ENCODE data around the gene SPATA2L. TPM values are rescaled to one million over a fixed set of nuclear protein-coding genes. Genes with fewer than 3 reads are reported as not detected.

SPATA2L gene
- polyA plus RNA-seq, 1 experiment, result 2.6 TPM

- POLR2A ChIA-PET, result interaction anchor here (0.6 kb wide), 1 partner anchor 78 kb away, joined by 4 read pairs; no protein-coding TSS in a partner anchor
- TF ChIP-seq, protein P1, sequence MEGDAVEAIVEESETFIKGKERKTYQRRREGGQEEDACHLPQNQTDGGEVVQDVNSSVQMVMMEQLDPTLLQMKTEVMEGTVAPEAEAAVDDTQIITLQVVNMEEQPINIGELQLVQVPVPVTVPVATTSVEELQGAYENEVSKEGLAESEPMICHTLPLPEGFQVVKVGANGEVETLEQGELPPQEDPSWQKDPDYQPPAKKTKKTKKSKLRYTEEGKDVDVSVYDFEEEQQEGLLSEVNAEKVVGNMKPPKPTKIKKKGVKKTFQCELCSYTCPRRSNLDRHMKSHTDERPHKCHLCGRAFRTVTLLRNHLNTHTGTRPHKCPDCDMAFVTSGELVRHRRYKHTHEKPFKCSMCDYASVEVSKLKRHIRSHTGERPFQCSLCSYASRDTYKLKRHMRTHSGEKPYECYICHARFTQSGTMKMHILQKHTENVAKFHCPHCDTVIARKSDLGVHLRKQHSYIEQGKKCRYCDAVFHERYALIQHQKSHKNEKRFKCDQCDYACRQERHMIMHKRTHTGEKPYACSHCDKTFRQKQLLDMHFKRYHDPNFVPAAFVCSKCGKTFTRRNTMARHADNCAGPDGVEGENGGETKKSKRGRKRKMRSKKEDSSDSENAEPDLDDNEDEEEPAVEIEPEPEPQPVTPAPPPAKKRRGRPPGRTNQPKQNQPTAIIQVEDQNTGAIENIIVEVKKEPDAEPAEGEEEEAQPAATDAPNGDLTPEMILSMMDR (IDR thresholded peaks at IDR 0.05; ENCODE audit: low read depth, low read length), result no peak
- Histone ChIP-seq H3K4me3 (ENCODE audit: low read depth, low read length) (no peak overlapping the region), H3K9me3 (ENCODE audit: control insufficient read depth, insufficient read depth, low read length) (no peaks in the 10 kb centered on the region; the same call in 1 of the 2 replicates), H3K27me3 (ENCODE audit: control insufficient read depth, insufficient read depth, low read length) (no peaks in the 10 kb centered on the region), H3K27ac (ENCODE audit: low read depth, low read length) (no peak overlapping the region)
- CTCF ChIA-PET, result no interaction called here
- no peak for DNase-seq (ENCODE audit: low read depth, low spot score)
Measured at GRCh38 chr16:89646906-89647305, 54.6 kb downstream of the SPATA2L start.

Other genes starting within 250 kb of the SPATA2L start
- 48.1 and 60.3 TPM in 2 replicates for gene ANKRD11, start 211.1 kb downstream of the SPATA2L start, polyA plus RNA-seq (2011; rRNA removed)
- gene SPG7, start 193.3 kb downstream of the SPATA2L start, polyA plus RNA-seq (2011; rRNA removed), result 50.1 and 53.4 TPM in 2 replicates
- gene RPL13, start 141.0 kb downstream of the SPATA2L start, polyA plus RNA-seq (2011; rRNA removed), result 2,214 and 3,106 TPM in 2 replicates
- 7.5 and 10.6 TPM in 2 replicates for gene CPNE7, start 125.9 kb downstream of the SPATA2L start, polyA plus RNA-seq (2011; rRNA removed)
- not detected in 2 replicates for gene DPEP1, start 88.1 kb downstream of the SPATA2L start, polyA plus RNA-seq (2011; rRNA removed)
- 53.5 and 66.8 TPM in 2 replicates for gene CHMP1A, start 44.0 kb downstream of the SPATA2L start, polyA plus RNA-seq (2011; rRNA removed)
- gene SPATA33, start 43.9 kb downstream of the SPATA2L start, polyA plus RNA-seq (2011; rRNA removed), result 2.3 and 2.4 TPM in 2 replicates
- 31.6 and 35.0 TPM in 2 replicates for gene CDK10, start 15.0 kb downstream of the SPATA2L start, polyA plus RNA-seq (2011; rRNA removed)
- gene VPS9D1, start 19.2 kb upstream of the SPATA2L start, polyA plus RNA-seq (2011; rRNA removed), result 8.6 and 12.0 TPM in 2 replicates
- 5.0 and 7.7 TPM in 2 replicates for gene ZNF276, start 19.8 kb upstream of the SPATA2L start, polyA plus RNA-seq (2011; rRNA removed)
- gene FANCA, start 114.9 kb upstream of the SPATA2L start, polyA plus RNA-seq (2011; rRNA removed), result 6.9 and 7.3 TPM in 2 replicates
- gene SPIRE2, start 126.8 kb upstream of the SPATA2L start, polyA plus RNA-seq (2011; rRNA removed), result 1.5 and 2.5 TPM in 2 replicates
- gene TCF25, start 171.9 kb upstream of the SPATA2L start, polyA plus RNA-seq (2011; rRNA removed), result 132 and 156 TPM in 2 replicates
- 3.9 and 4.8 TPM in 2 replicates for gene MC1R, start 217.2 kb upstream of the SPATA2L start, polyA plus RNA-seq (2011; rRNA removed)
- gene TUBB3, start 221.6 kb upstream of the SPATA2L start, polyA plus RNA-seq (2011; rRNA removed), result 129 and 173 TPM in 2 replicates
- 77.1 and 96.4 TPM in 2 replicates for gene DEF8, start 247.1 kb upstream of the SPATA2L start, polyA plus RNA-seq (2011; rRNA removed)

Measured in AG04450 (cell line).